Calu3 (cell line): Measurements from ENCODE around the gene GRIK3. TPM values are rescaled to one million over a fixed set of nuclear protein-coding genes. Genes with fewer than 3 reads are reported as not detected.

ENCODE experiments used
- BruUV-seq: library from RNA; stranded (reverse); fragments of 400-500 nt; replicated peaks from 2 replicates; lab custom pipeline; 2021; lab: Mats Ljungman, UMichigan
- CTCF ChIA-PET: fragments of 300-600 bp; sonication (Branson Sonifier 250); formaldehyde crosslinking; loops from one replicate; lab custom pipeline; 2022; ENCODE audit warnings: antibody characterized with exemption; lab: Charles Lee
- DNase-seq: peaks from one replicate; pipeline ENCODE4 v3.0.0; 2022
- H3K27ac Mint-ChIP-seq: one replicate; pipeline ENCODE4 v1.8.0; 2022; ENCODE audit warnings: mixed read lengths; ENCODE audit not compliant: unreplicated experiment
- H3K27me3 Mint-ChIP-seq: one replicate; pipeline ENCODE4 v1.8.0; 2022; ENCODE audit warnings: mixed read lengths; ENCODE audit not compliant: unreplicated experiment
- H3K36me3 Mint-ChIP-seq: one replicate; pipeline ENCODE4 v1.8.0; 2022; ENCODE audit warnings: mild to moderate bottlenecking, moderate library complexity, mixed read lengths; ENCODE audit not compliant: insufficient read depth, unreplicated experiment
- H3K4me1 Mint-ChIP-seq: one replicate; pipeline ENCODE4 v1.8.0; 2022; ENCODE audit warnings: mild to moderate bottlenecking, low read depth, mixed read lengths; ENCODE audit not compliant: unreplicated experiment
- H3K4me3 Mint-ChIP-seq: one replicate; pipeline ENCODE4 v1.8.0; 2022; ENCODE audit warnings: mild to moderate bottlenecking, low read depth, moderate library complexity, mixed read lengths; ENCODE audit not compliant: unreplicated experiment
- H3K9me3 Mint-ChIP-seq: one replicate; pipeline ENCODE4 v1.8.0; 2022; ENCODE audit warnings: low read depth, mixed read lengths; ENCODE audit not compliant: unreplicated experiment
- CTCF ChIP-seq: fragments of 200-600 bp; IDR thresholded peaks from one replicate; pipeline ENCODE4 v1.8.0; 2022; ENCODE audit warnings: antibody characterized with exemption; ENCODE audit not compliant: unreplicated experiment
- intact Hi-C: fragments of 100-400 bp; cut with micrococcal nuclease; formaldehyde crosslinking; loops from one replicate; pipeline ENCODE4 v1.10.0; 2022; ENCODE audit not compliant: unreplicated experiment
- total RNA-seq: library from RNA; stranded (reverse); gene quantifications from 2 replicates; pipeline ENCODE4 v1.2.3, GENCODE V29; 2022

The GRIK3 gene
- total RNA-seq, 1 experiment from 2014 or later, result not detected

- CTCF ChIA-PET, result interaction anchor here (0.8 kb wide), 1 partner anchor 87 kb away, joined by 3 read pairs; no protein-coding TSS in a partner anchor
- intact Hi-C loops, result no loop called here
- no peaks in the 10 kb centered on the region for H3K9me3 Mint-ChIP-seq
- H3K4me3 Mint-ChIP-seq, result no peak overlapping the region
- H3K27ac Mint-ChIP-seq, result no peak overlapping the region
- no peak for TF ChIP-seq CTCF
- no TSS peak for BruUV-seq
- peaks cover 98% of the 10 kb centered on the region for H3K27me3 Mint-ChIP-seq
- H3K36me3 Mint-ChIP-seq, result no peaks in the 10 kb centered on the region
- DNase-seq, result no peak
- H3K4me1 Mint-ChIP-seq, result no peaks in the 10 kb centered on the region
These were observed 176.6 kb downstream of the GRIK3 start for GRCh38 chr1:36857754-36858153.

GRCh38 chr1:36855699-36856494, 178.4 kb downstream of the GRIK3 start:
- no peak for DNase-seq
- CTCF ChIA-PET, result no interaction called here
- BruUV-seq, result no TSS peak
- intact Hi-C loops, result no loop called here
- no peaks in the 10 kb centered on the region for H3K36me3 Mint-ChIP-seq
- no peak overlapping the region for H3K4me3 Mint-ChIP-seq
- TF ChIP-seq CTCF, result no peak
- peaks cover 100% of the 10 kb centered on the region for H3K27me3 Mint-ChIP-seq
- H3K9me3 Mint-ChIP-seq, result no peaks in the 10 kb centered on the region
- H3K4me1 Mint-ChIP-seq, result no peaks in the 10 kb centered on the region
- no peak overlapping the region for H3K27ac Mint-ChIP-seq

- CTCF ChIA-PET, result no interaction called here
- H3K4me1 Mint-ChIP-seq, result no peaks in the 10 kb centered on the region
- no TSS peak for BruUV-seq
These were observed 180.7 kb downstream of the GRIK3 start for GRCh38 chr1:36853638-36854037.

GRCh38 chr1:36852586-36852985, 181.7 kb downstream of the GRIK3 start:
- intact Hi-C loops, result no loop called here
- TF ChIP-seq CTCF, result no peak
- BruUV-seq, result no TSS peak

More at GRCh38 chr1:36853638-36854037, 180.7 kb downstream of the GRIK3 start:
- intact Hi-C loops, result no loop called here
- H3K9me3 Mint-ChIP-seq, result no peaks in the 10 kb centered on the region
- H3K27ac Mint-ChIP-seq, result no peak overlapping the region
- H3K27me3 Mint-ChIP-seq, result peaks cover 100% of the 10 kb centered on the region
- no peak for TF ChIP-seq CTCF
- no peak overlapping the region for H3K4me3 Mint-ChIP-seq
- no peaks in the 10 kb centered on the region for H3K36me3 Mint-ChIP-seq
- DNase-seq, result no peak

More at GRCh38 chr1:36852586-36852985, 181.7 kb downstream of the GRIK3 start:
- no peaks in the 10 kb centered on the region for H3K4me1 Mint-ChIP-seq
- no peak overlapping the region for H3K27ac Mint-ChIP-seq
- H3K27me3 Mint-ChIP-seq, result peaks cover 100% of the 10 kb centered on the region
- no peak overlapping the region for H3K4me3 Mint-ChIP-seq
- CTCF ChIA-PET, result no interaction called here
- DNase-seq, result no peak
- no peaks in the 10 kb centered on the region for H3K9me3 Mint-ChIP-seq
- no peaks in the 10 kb centered on the region for H3K36me3 Mint-ChIP-seq
